Heart left ventricle (tissue), 16 donors: ENCODE measurements around the gene CXCR6. TPM values are rescaled to one million over a fixed set of nuclear protein-coding genes. Genes with fewer than 3 reads are reported as not detected.

ENCODE experiments used
- ATAC-seq, 4 donors: fragments of 200-7000 bp; cut with Tn5 transposase; one replicate each; pipeline ENCODE4 v1.9.1; 2020 to 2022; ENCODE audit warnings: moderate library complexity in 4 of 4, mild to moderate bottlenecking in 3 of 4, moderate number of reproducible peaks in 1 of 4
- DNase-seq, 5 donors: peaks; one replicate each; pipeline ENCODE4 v3.0.0-alpha.2; 2020
- H3K27ac ChIP-seq, 12 donors: fragments of 200-600 bp; sonication (generic) in 4 of 12; one replicate each; pipeline versions ENCODE4 v1.5.0 to v1.8.0; 2016 to 2022; ENCODE audit warnings: mild to moderate bottlenecking in 2 of 12
- H3K27me3 ChIP-seq, 9 donors: fragments of 200-600 bp; sonication (generic) in 2 of 9; one replicate each; pipeline versions ENCODE4 v1.5.1 to v1.8.0; 2016 to 2022; ENCODE audit warnings: mild to moderate bottlenecking in 3 of 9
- H3K36me3 ChIP-seq, 9 donors: fragments of 200-600 bp; sonication (generic) in 2 of 9; one replicate each; pipeline versions ENCODE4 v1.5.0 to v1.8.0; 2018 to 2022; ENCODE audit warnings: mild to moderate bottlenecking in 2 of 9
- H3K4me1 ChIP-seq, 12 donors: fragments of 200-600 bp; sonication (generic) in 4 of 12; one replicate each; pipeline versions ENCODE4 v1.5.0 to v1.8.0; 2016 to 2022; ENCODE audit warnings: mild to moderate bottlenecking in 3 of 12
- H3K4me3 ChIP-seq, 12 donors: fragments of 200-600 bp; sonication (generic) in 4 of 12; one replicate each; pipeline versions ENCODE4 v1.5.0 to v1.8.0; 2017 to 2022; ENCODE audit warnings: mild to moderate bottlenecking in 9 of 12, moderate library complexity in 4 of 12
- H3K9me3 ChIP-seq, 12 donors: fragments of 200-600 bp; sonication (generic) in 4 of 12; one replicate each; pipeline versions ENCODE4 v1.5.0 to v1.8.0; 2016 to 2022; ENCODE audit warnings: mild to moderate bottlenecking in 1 of 12
- CTCF ChIP-seq, 12 donors: fragments of 200-600 bp; sonication (generic) in 4 of 12; IDR thresholded peaks; one replicate each; pipeline versions ENCODE4 v1.5.0 to v1.8.0; 2018 to 2022; ENCODE audit warnings: antibody characterized with exemption in 12 of 12, mild to moderate bottlenecking in 5 of 12
- POLR2A ChIP-seq, 2 donors: fragments of 450-650 bp; IDR thresholded peaks; one replicate each; pipeline ENCODE4 v1.6.1; 2017; ENCODE audit warnings: antibody characterized with exemption in 2 of 2, mild to moderate bottlenecking in 2 of 2, moderate library complexity in 2 of 2
- WGBS, 4 donors: extraction: QIAGEN DNeasy Blood & Tissue Kit in 2 of 4; methylation state at CpG; one replicate each; pipeline versions ENCODE4 v1.1.5 to v1.1.7; 2013 to 2018; 5-methylcytosine and 5-hydroxymethylcytosine counted together
- intact Hi-C, 10 donors: fragments of 100-400 bp; cut with DNase I; formaldehyde crosslinking; loops; one replicate each; pipeline versions ENCODE4 v1.11.1 to v1.14.2; 2022
- polyA plus RNA-seq, 2 donors: library from polyadenylated mRNA; stranded (reverse); fragments of 200-250 nt; gene quantifications; one replicate each; pipeline ENCODE4 v1.2.3, GENCODE V29; 2013
- total RNA-seq, 9 donors: library from RNA; depleted of rRNA in 2 of 9; stranded (reverse); fragments of >200 nt in 2 of 9; fragmentation: NEBNext Ultra II Directional in 3 of 9; extraction: Animal tissue kit (Norgen Biotek cat#: 25700) in 3 of 9; gene quantifications; one replicate each; pipeline versions ENCODE4 v1.1.0 to v1.2.4, GENCODE V29; 2016 to 2023
- donor health status: ischemic (EF 13 %, LVEDD 7.1; RV severe dilation, severe dysfunction).
- donor health status: healthy with polysubstance abuse.
- donor health status: DM: no; HTN: yes; CAD: no.
- donor health status: DM: no; HTN: no; CAD: no.
- donor health status: ischemic (EF 25% LVEDD 6.9; RV normal size, moderate dysfunction).
- donor health status: ischemic (EF 25% LVEDD 5.7; RV mildly dilated, moderate dysfunction).
- donor health status: healthy.
- donor health status: DM: yes; HTN: yes; CAD: no.
- donor health status: ischemic (EF 35%, LVEDD 5.7; RV mildly dilated, moderate dysfunction).
- donor health status: nonischemic (EF 11% LVEDD 7.7; RV severe dilation, severe dysfunction).
- donor health status: DM: yes; HTN: yes; CAD: no.
- donor health status: PGD.
- donor health status: ischemic (EF 29% LVEDD 5.4; RV normal size, mild dysfunction).
- donor health status: nonischemic (EF 23%, LVEDD 6.1; RV moderate dilation, normal function).

Gene CXCR6
- total and polyA plus RNA-seq, 11 donors, result 0.19 to 2.1 (median 0.30) TPM; not detected in 3

- no peak overlapping the region for H3K27ac ChIP-seq
- H3K27me3 ChIP-seq, result no peaks in the 10 kb centered on the region
- H3K36me3 ChIP-seq, result peaks cover 0 to 100% (median 99%) of the 10 kb centered on the region in 9 donors
- no peaks in the 10 kb centered on the region for H3K9me3 ChIP-seq
- ATAC-seq, result no peak
- H3K4me1 ChIP-seq, result peaks cover 0 to 45% (median 26%) of the 10 kb centered on the region in 12 donors
- no peak overlapping the region for H3K4me3 ChIP-seq
- intact Hi-C loops, result no loop called here
- 80 to 88% (median 86%) methylated on average over 5 of the region's 5 CpGs for WGBS, 4 donors
- TF ChIP-seq CTCF (IDR thresholded peaks at IDR 0.05) (no peak), POLR2A (IDR thresholded peaks at IDR 0.05) (no peak)
- DNase-seq, result no peak
Measured at GRCh38 chr3:45962033-45962432, 18.8 kb downstream of the CXCR6 start.

GRCh38 chr3:45964139-45964538 lies 20.9 kb downstream of the CXCR6 start:
- Histone ChIP-seq H3K36me3 (peaks cover 0 to 100% (median 98%) of the 10 kb centered on the region in 9 donors), H3K4me1 (peaks cover 0 to 49% (median 36%) of the 10 kb centered on the region in 12 donors), H3K27ac (peak overlapping the region in 1 of 12 donors; percentile 23), H3K27me3 (no peaks in the 10 kb centered on the region), H3K9me3 (no peaks in the 10 kb centered on the region), H3K4me3 (no peak overlapping the region)
- DNase-seq (no peak), ATAC-seq (no peak)
- intact Hi-C loops, result no loop called here
- WGBS, 4 donors, result 89 to 94% (median 91%) methylated on average over 8 of the region's 8 CpGs
- TF ChIP-seq CTCF (IDR thresholded peaks at IDR 0.05), result no peak
- no peak for TF ChIP-seq POLR2A (IDR thresholded peaks at IDR 0.05)

GRCh38 chr3:45965253-45965652 lies 22.0 kb downstream of the CXCR6 start:
- Histone ChIP-seq H3K36me3 (peaks cover 0 to 100% (median 98%) of the 10 kb centered on the region in 9 donors), H3K4me3 (no peak overlapping the region), H3K4me1 (peaks cover 0 to 44% (median 31%) of the 10 kb centered on the region in 12 donors), H3K9me3 (no peaks in the 10 kb centered on the region), H3K27me3 (no peaks in the 10 kb centered on the region), H3K27ac (peak overlapping the region in 1 of 12 donors; percentile 47)
- whole genome bisulfite sequencing, 4 donors, result 78 to 86% (median 81%) methylated on average over 4 of the region's 4 CpGs
- DNase-seq (no peak), ATAC-seq (no peak)
- TF ChIP-seq CTCF (IDR thresholded peaks at IDR 0.05), result no peak
- no peak for TF ChIP-seq POLR2A (IDR thresholded peaks at IDR 0.05)
- intact Hi-C loops, result loop anchor here in 1 of 10 donors (5.0 kb wide), 1 partner anchor 112 kb away; no protein-coding TSS in a partner anchor

- intact Hi-C loops, result loop anchor here in 1 of 10 donors (5.0 kb wide), 1 partner anchor 112 kb away; no protein-coding TSS in a partner anchor
- H3K27ac ChIP-seq, result peak overlapping the region in 2 of 12 donors; percentile 17 to 47
- no peak for ATAC-seq
- WGBS, 4 donors, result 57 to 85% (median 78%) methylated on average over 4 of the region's 4 CpGs
- no peaks in the 10 kb centered on the region for H3K27me3 ChIP-seq
- peaks cover 0 to 100% (median 98%) of the 10 kb centered on the region in 9 donors for H3K36me3 ChIP-seq
- H3K4me1 ChIP-seq, result peaks cover 0 to 44% (median 28%) of the 10 kb centered on the region in 12 donors
- TF ChIP-seq CTCF (IDR thresholded peaks at IDR 0.05) (no peak), POLR2A (IDR thresholded peaks at IDR 0.05) (no peak)
- H3K4me3 ChIP-seq, result no peak overlapping the region
- no peaks in the 10 kb centered on the region for H3K9me3 ChIP-seq
- DNase-seq, result no peak
Measured at GRCh38 chr3:45965653-45966052, 22.4 kb downstream of the CXCR6 start.
